B cell (primary cell): ENCODE data around the gene MLXIP. TPM values are rescaled to one million over a fixed set of nuclear protein-coding genes. Genes with fewer than 3 reads are reported as not detected.

Experiments
- ATAC-seq: fragments of 200-7000 bp; cut with Tn5 transposase; one replicate; pipeline ENCODE4 v1.10.0; 2021; ENCODE audit warnings: low read depth, mild to moderate bottlenecking, moderate number of reproducible peaks, moderate library complexity
- CTCF ChIA-PET: fragments of 350-600 bp; sonication (Branson Sonifier 250); formaldehyde crosslinking; loops from one replicate; lab custom pipeline; 2021; ENCODE audit warnings: antibody characterized with exemption, inconsistent platforms; lab: Charles Lee
- POLR2A ChIA-PET: fragments of 350-600 bp; sonication (Branson Sonifier 250); formaldehyde crosslinking; loops from one replicate; lab custom pipeline; 2021; ENCODE audit warnings: antibody characterized with exemption; lab: Charles Lee
- DNase-seq: peaks from one replicate; pipeline ENCODE4 v3.0.0; 2013
- H2AFZ ChIP-seq: 2 replicates; pipeline ENCODE4 v1.6.1; 2012; ENCODE audit warnings: mild to moderate bottlenecking, low read depth, low read length; ENCODE audit not compliant: insufficient read depth, poor library complexity, severe bottlenecking
- H3K27ac ChIP-seq, 2 donors: 1 replicate in 1 of 2; 2 replicates in 1 of 2; pipeline ENCODE4 v1.5.1; 2012 to 2013; ENCODE audit warnings: low read length in 2 of 2, mild to moderate bottlenecking in 2 of 2, moderate library complexity in 1 of 2
- H3K27me3 ChIP-seq, 4 experiments: fragments of 200-600 bp in 1 of 4; sonication (generic) in 1 of 4; replicated peaks in 1 of 4; 1 replicate in 2 of 4; 2 replicates in 2 of 4; pipeline versions ENCODE4 v1.6.1 to v1.7.0; 2013 to 2016; ENCODE audit warnings: low read length in 3 of 4, mild to moderate bottlenecking in 2 of 4, mixed read lengths in 1 of 4, moderate library complexity in 1 of 4; ENCODE audit not compliant: insufficient read depth in 4 of 4, control insufficient read depth in 3 of 4; ENCODE audit errors: control extremely low read depth in 1 of 4
- H3K36me3 ChIP-seq, 2 experiments: replicated peaks in 1 of 2; 1 replicate in 1 of 2; 2 replicates in 1 of 2; pipeline versions ENCODE4 v1.6.1 to v1.7.1; 2013; ENCODE audit warnings: low read length in 1 of 2; ENCODE audit not compliant: insufficient read depth in 2 of 2, control insufficient read depth in 1 of 2; ENCODE audit errors: control extremely low read depth in 1 of 2, extremely low read depth in 1 of 2
- H3K4me1 ChIP-seq, 2 donors: fragments of 200-600 bp in 1 of 2; sonication (generic) in 1 of 2; 1 replicate in 1 of 2; 2 replicates in 1 of 2; pipeline versions ENCODE4 v1.5.1 to v1.6.1; 2013 to 2017; ENCODE audit warnings: low read length in 2 of 2; ENCODE audit not compliant: control insufficient read depth in 2 of 2, insufficient read depth in 2 of 2
- H3K4me2 ChIP-seq: replicated peaks from 2 replicates; pipeline ENCODE3; 2012; ENCODE audit warnings: mild to moderate bottlenecking, low read depth, low read length; ENCODE audit not compliant: poor library complexity, severe bottlenecking
- H3K4me3 ChIP-seq, 5 experiments: fragments of 200-600 bp in 1 of 5; sonication (generic) in 1 of 5; 1 replicate in 3 of 5; 2 replicates in 2 of 5; pipeline versions ENCODE4 v1.5.1 to v1.7.0; 2011 to 2016; ENCODE audit warnings: low read length in 4 of 5, mild to moderate bottlenecking in 4 of 5, low read depth in 2 of 5, control low read depth in 1 of 5, moderate library complexity in 1 of 5; ENCODE audit not compliant: insufficient read depth in 1 of 5; ENCODE audit errors: control extremely low read depth in 1 of 5, extremely low read depth in 1 of 5
- H3K79me2 ChIP-seq: fragments of 200-600 bp; sonication (generic); one replicate; pipeline ENCODE4 v1.6.0; 2016; ENCODE audit warnings: low read length; ENCODE audit not compliant: control insufficient read depth, insufficient read depth
- H3K9ac ChIP-seq: fragments of 200-600 bp; sonication (generic); 2 replicates; pipeline ENCODE4 v1.6.1; 2017; ENCODE audit warnings: mild to moderate bottlenecking, low read length, moderate library complexity
- H3K9me3 ChIP-seq, 3 donors: one replicate each; pipeline versions ENCODE4 v1.6.1 to v1.7.1; 2013; ENCODE audit warnings: low read length in 2 of 3; ENCODE audit not compliant: control insufficient read depth in 2 of 3, insufficient read depth in 1 of 3; ENCODE audit errors: control extremely low read depth in 1 of 3
- H4K20me1 ChIP-seq: 2 replicates; pipeline ENCODE4 v1.6.0; 2012; ENCODE audit warnings: mild to moderate bottlenecking, low read length; ENCODE audit not compliant: insufficient read depth, control insufficient read depth, poor library complexity, severe bottlenecking
- H3K27ac Mint-ChIP-seq: one replicate; pipeline ENCODE4 v1.8.0; 2021; ENCODE audit warnings: mixed read lengths
- H3K27me3 Mint-ChIP-seq: one replicate; pipeline ENCODE4 v1.8.0; 2021; ENCODE audit warnings: mixed read lengths
- H3K4me1 Mint-ChIP-seq: one replicate; pipeline ENCODE4 v1.8.0; 2021; ENCODE audit warnings: mixed read lengths
- H3K4me3 Mint-ChIP-seq: one replicate; pipeline ENCODE4 v1.8.0; 2021; ENCODE audit warnings: mixed read lengths
- H3K9me3 Mint-ChIP-seq: one replicate; pipeline ENCODE4 v1.8.0; 2022; ENCODE audit warnings: mixed read lengths; ENCODE audit not compliant: insufficient read depth
- CTCF ChIP-seq: fragments of 200-600 bp; IDR thresholded peaks from one replicate; pipeline ENCODE4 v1.8.0; 2022; ENCODE audit warnings: antibody characterized with exemption, mild to moderate bottlenecking
- EZH2 ChIP-seq: IDR thresholded peaks from 2 replicates; pipeline ENCODE4 v1.6.1; 2012; ENCODE audit warnings: borderline replicate concordance, low read depth, mild to moderate bottlenecking, moderate library complexity, low read length; ENCODE audit not compliant: insufficient read depth, poor library complexity, severe bottlenecking
- WGBS: methylation state at CpG from one replicate; pipeline ENCODE4 v1.1.5; 2013; ENCODE audit warnings: missing lambda C conversion rate; ENCODE audit not compliant: insufficient coverage; 5-methylcytosine and 5-hydroxymethylcytosine counted together
- intact Hi-C: fragments of 100-400 bp; cut with micrococcal nuclease; formaldehyde crosslinking; loops from one replicate; pipeline ENCODE4 v1.10.0; 2022
- polyA plus RNA-seq: library from polyadenylated mRNA; depleted of rRNA; stranded (reverse); fragments of >200 nt; gene quantifications from 2 replicates; pipeline ENCODE4 v1.2.3, GENCODE V29; 2012
- total RNA-seq, 2 donors: library from RNA; stranded (reverse); fragments of 120-200 nt in 1 of 2; gene quantifications; 1 replicate in 1 of 2; 2 replicates in 1 of 2; pipeline versions ENCODE4 v1.2.3 to v1.2.4, GENCODE V29; 2013 to 2022

The MLXIP gene
- total and polyA plus RNA-seq, 2 donors (not counting 1 experiment from before 2014, with no cell fraction given): 28.1 to 91.2 TPM

GRCh38 chr12:122064025-122064777 lies 14.4 kb upstream of the MLXIP start:
- Histone ChIP-seq H3K4me2 (no peak overlapping the region), H3K27me3 (no peaks in the 10 kb centered on the region), H3K9me3 (no peaks in the 10 kb centered on the region), H4K20me1 (no peaks in the 10 kb centered on the region), H3K36me3 (peaks cover 0 to 20% of the 10 kb centered on the region in 2 experiments), H3K79me2 (no peaks in the 10 kb centered on the region), H3K4me1 (peaks cover 30 to 49% of the 10 kb centered on the region in 2 donors), H3K27ac (no peak overlapping the region), H3K4me3 (no peak overlapping the region), H2AFZ (no peak overlapping the region), H3K9ac (no peak overlapping the region)
- peak; percentile 58 for DNase-seq
- H3K4me1 Mint-ChIP-seq: peaks cover 47% of the 10 kb centered on the region
- peak; percentile 66 for ATAC-seq
- WGBS: 84% methylated on average over 7 of the region's 14 CpGs
- intact Hi-C loops: no loop called here
- peak overlapping the region; percentile 65 for H3K27ac Mint-ChIP-seq
- no peak overlapping the region for H3K4me3 Mint-ChIP-seq
- H3K27me3 Mint-ChIP-seq: no peaks in the 10 kb centered on the region
- H3K9me3 Mint-ChIP-seq: no peaks in the 10 kb centered on the region
- ChIA-PET POLR2A (no interaction called here), CTCF (interaction anchor here (0.8 to 5.1 kb wide), 9 partner anchors 9 to 146 kb away, joined by 3 to 48 read pairs (median 7); partner anchors contain the start of genes CFAP251 and MLXIP)
- TF ChIP-seq EZH2 (no peak), CTCF (no peak)
